C4-2B (cell line): Measurements from ENCODE around the gene EFNA3.

Source experiments
- CTCF ChIP-seq: fragments of 450-650 bp; conservative IDR thresholded peaks from 2 replicates; pipeline ENCODE4 v1.5.1; 2017; ENCODE audit warnings: mild to moderate bottlenecking
- ZFX ChIP-seq: fragments of 450-650 bp; IDR thresholded peaks from 2 replicates; pipeline ENCODE4 v1.6.1; 2017

- TF ChIP-seq CTCF (no peak), ZFX (no peak)
These were observed 39.9 kb upstream of the EFNA3 start for GRCh38 chr1:155038602-155039307.
